HL-60 (cell line): ENCODE results near the gene KCNT1.

ENCODE experiments used
- CTCF ChIP-seq: IDR thresholded peaks from one replicate; pipeline ENCODE4 v1.5.1; 2011; ENCODE audit warnings: low read length, control low read depth, inconsistent platforms; ENCODE audit not compliant: insufficient read depth
- GABPA ChIP-seq: IDR thresholded peaks from 2 replicates; pipeline ENCODE4 v1.6.1; 2012; ENCODE audit warnings: low read depth
- POLR2AphosphoS5 ChIP-seq: IDR thresholded peaks from 2 replicates; pipeline ENCODE4 v1.6.1; 2012; ENCODE audit warnings: low read depth
- REST ChIP-seq: IDR thresholded peaks from 2 replicates; pipeline ENCODE4 v1.6.1; 2012; ENCODE audit warnings: low read depth; ENCODE audit not compliant: insufficient replicate concordance
- SPI1 ChIP-seq: IDR thresholded peaks from 2 replicates; pipeline ENCODE4 v1.6.1; 2012; ENCODE audit warnings: low read depth, mild to moderate bottlenecking, borderline replicate concordance

GRCh38 chr9:135813671-135814290 is 111.8 kb downstream of the KCNT1 start:
- TF ChIP-seq CTCF (no peak), REST (no peak), POLR2AphosphoS5 (no peak), GABPA (no peak), SPI1 (no peak)
